Vagina (tissue), 2 donors: Measurements from ENCODE around the gene DNASE1L2. TPM values are rescaled to one million over a fixed set of nuclear protein-coding genes. Genes with fewer than 3 reads are reported as not detected.
"Not testable (repeated sequence)": the region's sequence is repeated elsewhere in the genome, so short reads cannot be mapped to it uniquely, and the experiment has no call there.

ENCODE experiments used
- DNase-seq, 2 donors: peaks; one replicate each; pipeline ENCODE4 v3.0.0-alpha.2; 2017; ENCODE audit errors: extremely low spot score in 2 of 2
- H3K27ac ChIP-seq: fragments of 200-600 bp; sonication (generic); one replicate; pipeline ENCODE4 v1.5.1; 2019
- H3K27me3 ChIP-seq: fragments of 200-600 bp; sonication (generic); one replicate; pipeline ENCODE4 v1.5.1; 2019
- H3K36me3 ChIP-seq, 2 donors: fragments of 200-600 bp; sonication (generic); one replicate each; pipeline ENCODE4 v1.5.1; 2017 to 2019
- H3K4me1 ChIP-seq: fragments of 200-600 bp; sonication (generic); one replicate; pipeline ENCODE4 v1.5.1; 2019
- H3K4me3 ChIP-seq, 2 donors: fragments of 200-600 bp; sonication (generic); 1 replicate in 1 of 2; 2 replicates in 1 of 2; pipeline ENCODE4 v1.5.1; 2016 to 2019
- H3K9me3 ChIP-seq: fragments of 200-600 bp; sonication (generic); one replicate; pipeline ENCODE4 v1.5.1; 2019
- POLR2A ChIP-seq, 2 donors: fragments of 450-650 bp; IDR thresholded peaks; one replicate each; pipeline ENCODE4 v1.6.1; 2017; ENCODE audit warnings: antibody characterized with exemption in 2 of 2, mild to moderate bottlenecking in 2 of 2, moderate library complexity in 2 of 2
- POLR2AphosphoS5 ChIP-seq, 2 donors: sonication (generic); formaldehyde crosslinking; IDR thresholded peaks; one replicate each; pipeline ENCODE4 v1.9.0; 2017; ENCODE audit warnings: antibody characterized with exemption in 2 of 2, mild to moderate bottlenecking in 2 of 2, low read depth in 1 of 2; ENCODE audit not compliant: insufficient read depth in 1 of 2
- intact Hi-C: fragments of 100-400 bp; cut with DNase I; formaldehyde crosslinking; loops from one replicate; pipeline ENCODE4 v1.15.1; 2023
- total RNA-seq: library from RNA; depleted of rRNA; stranded (reverse); fragments of >200 nt; gene quantifications from one replicate; pipeline ENCODE4 v1.2.3, GENCODE V29; 2016
- TF ChIP-seq, protein P1 (sequence below), 3 experiments: fragments of 450-650 bp in 2 of 3; fragments of 200-600 bp in 1 of 3; sonication (generic) in 1 of 3; IDR thresholded peaks; one replicate each; pipeline ENCODE4 v1.5.1; 2017 to 2019; ENCODE audit warnings: antibody characterized with exemption in 3 of 3, mild to moderate bottlenecking in 2 of 3, moderate library complexity in 2 of 3

The DNASE1L2 gene
- total RNA-seq, 1 donor from 2014 or later: 0.74 TPM

DNA sequence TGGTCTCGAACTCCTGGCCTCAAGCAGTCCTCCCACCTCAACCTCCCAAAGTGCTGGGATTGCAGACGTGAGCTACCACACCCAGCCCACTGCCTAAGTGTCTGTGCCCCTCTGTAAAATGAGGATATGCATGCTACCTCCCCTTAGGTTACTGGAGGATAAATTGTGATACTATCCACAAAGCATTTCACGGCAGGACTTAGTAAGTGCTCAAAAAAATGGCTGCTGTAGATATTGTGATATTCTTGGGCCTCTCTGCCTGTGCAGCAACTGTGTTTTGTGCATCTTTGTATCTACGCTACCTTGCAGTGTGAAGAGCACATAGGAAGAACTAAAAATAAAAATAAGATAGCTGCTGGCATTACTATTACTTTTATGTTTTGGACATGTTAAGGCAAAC, 38.0 kb upstream of the DNASE1L2 start:
- Histone ChIP-seq H3K36me3 (no peaks in the 10 kb centered on the region), H3K27ac (no peak overlapping the region), H3K27me3 (peaks cover 11% of the 10 kb centered on the region), H3K9me3 (no peaks in the 10 kb centered on the region), H3K4me3 (no peak overlapping the region), H3K4me1 (peaks cover 18% of the 10 kb centered on the region)
- intact Hi-C loops: no loop called here
- no peak for DNase-seq
- TF ChIP-seq, protein P1, sequence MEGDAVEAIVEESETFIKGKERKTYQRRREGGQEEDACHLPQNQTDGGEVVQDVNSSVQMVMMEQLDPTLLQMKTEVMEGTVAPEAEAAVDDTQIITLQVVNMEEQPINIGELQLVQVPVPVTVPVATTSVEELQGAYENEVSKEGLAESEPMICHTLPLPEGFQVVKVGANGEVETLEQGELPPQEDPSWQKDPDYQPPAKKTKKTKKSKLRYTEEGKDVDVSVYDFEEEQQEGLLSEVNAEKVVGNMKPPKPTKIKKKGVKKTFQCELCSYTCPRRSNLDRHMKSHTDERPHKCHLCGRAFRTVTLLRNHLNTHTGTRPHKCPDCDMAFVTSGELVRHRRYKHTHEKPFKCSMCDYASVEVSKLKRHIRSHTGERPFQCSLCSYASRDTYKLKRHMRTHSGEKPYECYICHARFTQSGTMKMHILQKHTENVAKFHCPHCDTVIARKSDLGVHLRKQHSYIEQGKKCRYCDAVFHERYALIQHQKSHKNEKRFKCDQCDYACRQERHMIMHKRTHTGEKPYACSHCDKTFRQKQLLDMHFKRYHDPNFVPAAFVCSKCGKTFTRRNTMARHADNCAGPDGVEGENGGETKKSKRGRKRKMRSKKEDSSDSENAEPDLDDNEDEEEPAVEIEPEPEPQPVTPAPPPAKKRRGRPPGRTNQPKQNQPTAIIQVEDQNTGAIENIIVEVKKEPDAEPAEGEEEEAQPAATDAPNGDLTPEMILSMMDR (IDR thresholded peaks at IDR 0.05): no peak
- TF ChIP-seq POLR2AphosphoS5 (IDR thresholded peaks at IDR 0.05; ENCODE audit: insufficient read depth in 1 of 2, low read depth in 1 of 2): no peak
- no peak for TF ChIP-seq POLR2A (IDR thresholded peaks at IDR 0.05)

DNA sequence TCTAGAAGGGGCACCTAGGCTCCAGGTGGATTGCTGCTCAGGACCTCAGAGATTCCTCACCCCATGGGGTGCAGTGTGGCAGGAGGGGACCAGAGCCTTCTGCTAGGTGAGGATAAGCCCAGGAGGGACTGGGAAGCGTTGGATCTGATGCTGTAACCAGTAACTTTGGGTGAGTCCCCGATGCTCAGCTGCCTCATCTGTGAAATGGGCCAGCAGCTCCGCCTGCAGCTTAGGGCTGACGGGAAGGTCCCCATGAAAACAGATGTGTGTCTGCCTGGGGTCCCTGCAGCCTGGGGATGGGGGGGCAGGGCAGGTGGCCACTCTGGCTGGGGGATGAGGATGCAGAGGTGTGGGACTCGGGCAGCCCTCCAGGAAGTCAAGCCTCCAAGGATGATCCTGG, 37.1 kb upstream of the DNASE1L2 start:
- Histone ChIP-seq H3K4me3 (no peak overlapping the region), H3K27ac (no peak overlapping the region), H3K27me3 (peaks cover 11% of the 10 kb centered on the region), H3K9me3 (no peaks in the 10 kb centered on the region), H3K36me3 (no peaks in the 10 kb centered on the region), H3K4me1 (peaks cover 18% of the 10 kb centered on the region)
- intact Hi-C loops: no loop called here
- no peak for DNase-seq
- TF ChIP-seq POLR2AphosphoS5 (IDR thresholded peaks at IDR 0.05; ENCODE audit: insufficient read depth in 1 of 2, low read depth in 1 of 2) (no peak), POLR2A (IDR thresholded peaks at IDR 0.05) (no peak)
- TF ChIP-seq, protein P1 (IDR thresholded peaks at IDR 0.05): no peak

DNA sequence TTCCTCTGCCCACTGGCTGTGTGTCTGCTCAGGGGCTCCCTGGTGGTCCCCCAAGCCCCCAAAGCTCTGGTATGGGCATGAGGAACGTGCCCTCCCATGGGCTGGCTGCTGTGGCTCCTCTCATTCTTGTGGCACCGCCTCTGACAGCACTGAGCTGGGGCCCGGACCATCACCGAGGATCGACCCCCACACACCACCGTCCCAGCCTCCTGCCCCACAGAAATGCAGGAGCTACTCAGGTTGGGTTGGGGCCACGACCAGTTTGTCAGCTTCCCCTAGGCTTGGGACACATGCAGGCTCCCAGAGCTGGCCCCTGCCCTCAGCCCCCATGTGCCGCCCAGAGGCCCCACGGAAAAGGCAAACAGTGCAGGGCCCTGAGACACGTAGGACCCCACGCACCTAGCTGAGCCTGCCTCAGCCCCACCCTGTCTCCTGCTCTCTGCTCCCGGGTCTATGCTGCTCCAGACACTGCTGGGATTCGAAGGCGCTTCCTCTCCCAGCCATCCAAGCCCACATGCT, 36.6 kb upstream of the DNASE1L2 start:
- H3K4me1 ChIP-seq: peaks cover 15% of the 10 kb centered on the region
- H3K4me3 ChIP-seq: no peak overlapping the region
- H3K27ac ChIP-seq: no peak overlapping the region
- no peaks in the 10 kb centered on the region for H3K36me3 ChIP-seq
- DNase-seq: no peak
- no peaks in the 10 kb centered on the region for H3K9me3 ChIP-seq
- H3K27me3 ChIP-seq: peaks cover 11% of the 10 kb centered on the region
- TF ChIP-seq, protein P1 (IDR thresholded peaks at IDR 0.05): no peak
- TF ChIP-seq POLR2A (IDR thresholded peaks at IDR 0.05): no peak
- no peak for TF ChIP-seq POLR2AphosphoS5 (IDR thresholded peaks at IDR 0.05; ENCODE audit: insufficient read depth in 1 of 2, low read depth in 1 of 2)
- intact Hi-C loops: no loop called here

DNA sequence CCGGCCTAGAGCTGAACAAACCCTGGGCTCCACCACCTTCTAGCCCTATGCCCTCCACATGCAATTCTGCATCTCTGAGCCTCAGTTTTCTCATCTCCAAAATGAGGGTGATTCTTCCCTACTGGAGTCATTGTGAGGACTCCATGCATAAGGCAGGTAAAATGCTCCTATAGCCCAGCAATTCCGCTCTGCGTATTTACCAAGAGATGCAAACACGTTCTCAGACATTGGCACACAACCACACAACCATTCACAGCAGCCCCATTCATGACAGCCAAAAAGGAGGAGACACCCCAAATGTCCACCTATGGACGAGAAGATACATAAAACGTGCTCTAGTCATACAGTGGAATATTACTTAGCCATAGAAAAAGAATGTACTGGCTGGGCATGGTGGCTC, 35.9 kb upstream of the DNASE1L2 start:
- TF ChIP-seq POLR2A (IDR thresholded peaks at IDR 0.05) (no peak), POLR2AphosphoS5 (IDR thresholded peaks at IDR 0.05; ENCODE audit: insufficient read depth in 1 of 2, low read depth in 1 of 2) (no peak)
- TF ChIP-seq, protein P1 (IDR thresholded peaks at IDR 0.05): no peak
- Histone ChIP-seq H3K9me3 (no peaks in the 10 kb centered on the region), H3K36me3 (no peaks in the 10 kb centered on the region), H3K4me1 (peaks cover 13% of the 10 kb centered on the region), H3K27me3 (peaks cover 8% of the 10 kb centered on the region), H3K27ac (no peak overlapping the region), H3K4me3 (no peak overlapping the region)
- DNase-seq: no peak
- intact Hi-C loops: no loop called here

DNA sequence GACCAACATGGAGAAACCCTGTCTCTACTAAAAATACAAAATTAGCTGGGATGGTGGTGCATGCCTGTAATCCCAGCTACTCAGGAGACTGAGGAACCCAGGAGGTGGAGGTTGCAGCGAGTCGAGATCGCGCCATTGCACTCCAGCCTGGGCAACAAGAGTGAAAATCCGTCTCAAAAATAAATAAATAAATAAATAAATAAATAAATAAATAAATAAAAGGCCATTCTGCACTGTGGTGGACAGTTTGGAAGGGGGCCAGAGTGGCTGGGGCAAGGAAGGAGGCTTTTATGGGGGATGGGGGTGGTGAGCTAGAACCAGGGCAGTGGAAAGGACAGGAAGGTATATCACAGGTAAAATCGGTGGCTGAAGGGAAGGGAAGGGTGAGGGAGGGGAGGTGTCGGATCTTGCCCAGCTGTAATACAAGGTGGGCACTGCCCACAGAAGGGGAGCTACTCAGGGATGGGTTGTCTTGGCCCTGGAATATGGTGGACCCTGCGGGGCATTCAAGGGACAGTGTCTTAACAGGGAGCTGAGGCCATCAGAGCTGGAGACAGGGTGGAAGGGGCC, 33.0 kb upstream of the DNASE1L2 start:
- H3K36me3 ChIP-seq, H3K9me3 ChIP-seq, DNase-seq, H3K27me3 ChIP-seq, H3K4me3 ChIP-seq, intact Hi-C loops, H3K27ac ChIP-seq: not testable (repeated sequence)
- H3K4me1 ChIP-seq: peaks cover 19% of the 10 kb centered on the region
